Hindlimb muscle (tissue), 1 donor: ENCODE measurements around the gene ELMO1. TPM values are rescaled to one million over a fixed set of nuclear protein-coding genes. Genes with fewer than 3 reads are reported as not detected.

Experiments used
- DNase-seq: peaks from one replicate; pipeline ENCODE4 v3.0.0-alpha.2; 2013
- polyA plus RNA-seq: library from polyadenylated mRNA; unstranded; fragments of 120-200 nt; gene quantifications from one replicate; pipeline ENCODE4 v1.2.1, GENCODE V29; 2013; ENCODE audit not compliant: insufficient read length

ELMO1 gene
- polyA plus RNA-seq, 1 donor, result 28.3 TPM

DNA sequence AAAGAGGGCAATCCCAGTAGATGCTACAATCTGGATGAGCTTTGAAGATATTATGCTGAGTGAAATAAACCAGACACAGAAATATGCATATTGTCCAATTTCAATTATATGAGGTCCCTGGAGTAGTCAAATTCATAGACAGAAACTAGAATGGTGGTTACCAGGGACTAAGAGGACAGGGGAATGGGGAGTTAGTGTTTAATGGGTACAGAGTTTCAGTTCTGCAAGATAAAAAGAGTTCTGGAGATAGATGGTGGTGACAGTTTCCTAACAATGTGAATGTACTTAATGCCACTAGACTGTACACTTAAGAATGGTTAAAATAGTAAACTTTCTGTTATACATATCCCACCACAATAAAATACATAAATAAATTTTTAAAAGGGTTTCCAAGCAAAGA is 236.6 kb downstream of the ELMO1 start:
- DNase-seq, result no peak

DNA sequence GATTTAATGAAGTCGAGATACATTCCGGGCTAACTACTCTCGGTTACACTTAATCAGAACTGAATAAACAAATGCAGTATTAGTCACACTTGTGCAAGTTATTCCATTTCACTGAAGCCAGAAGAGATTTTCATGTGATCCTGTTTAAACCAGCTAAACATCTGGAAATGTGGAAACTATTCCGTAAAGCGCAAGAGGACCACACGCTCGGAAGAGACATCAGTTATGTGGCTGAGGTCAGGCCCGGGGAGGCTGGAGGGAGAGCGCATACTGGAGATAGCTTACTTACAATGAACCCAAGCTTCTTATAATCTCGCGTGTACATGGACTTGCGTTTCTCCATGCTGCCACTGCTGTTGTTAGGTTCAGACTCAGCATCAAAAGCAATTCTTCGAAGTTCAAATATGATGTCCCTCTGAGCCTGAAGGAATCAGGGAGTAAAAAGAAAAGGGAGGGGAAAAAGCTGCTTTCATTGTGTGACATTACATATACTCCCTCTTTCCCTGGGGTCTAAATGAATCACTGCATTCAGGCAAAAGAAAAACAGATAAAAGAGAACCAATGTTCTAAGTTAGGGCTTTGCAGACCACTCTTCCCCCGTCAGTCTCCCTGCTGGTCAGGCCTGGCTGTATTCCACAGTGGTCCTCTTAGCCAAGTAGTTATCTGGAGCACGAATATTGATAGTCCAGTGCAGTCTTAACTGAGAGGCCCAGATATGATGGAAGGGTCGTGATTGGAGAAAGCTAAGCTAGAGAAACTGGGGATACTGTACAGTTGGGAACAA is 237.4 kb downstream of the ELMO1 start:
- peak; percentile 87 for DNase-seq

- no peak for DNase-seq
Measured at GRCh38 chr7:37209195-37209594, 239.5 kb downstream of the ELMO1 start.

GRCh38 chr7:37208528-37208927 is 240.1 kb downstream of the ELMO1 start:
- peak; percentile 93 for DNase-seq

- DNase-seq, result no peak
Measured at GRCh38 chr7:37206192-37206591, 242.5 kb downstream of the ELMO1 start.

DNA sequence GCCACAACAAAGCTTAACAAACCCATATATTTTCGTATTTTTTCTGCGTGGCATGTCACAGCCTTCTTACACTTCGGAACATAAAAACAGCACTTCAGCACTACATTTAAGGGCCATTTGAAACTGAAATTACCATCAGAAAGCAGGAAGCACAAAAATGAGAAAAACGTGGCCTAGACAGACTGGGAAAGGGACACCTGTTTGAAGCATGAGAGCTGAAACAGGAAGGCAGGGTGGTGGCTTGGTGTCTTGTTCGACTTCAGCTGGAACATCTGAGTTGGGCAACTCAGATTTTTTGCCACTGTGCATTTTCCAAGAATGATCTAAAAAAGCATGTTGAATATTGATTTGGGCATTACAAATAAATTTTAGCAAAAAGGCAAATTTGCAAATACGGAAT is 243.2 kb downstream of the ELMO1 start:
- no peak for DNase-seq

DNA sequence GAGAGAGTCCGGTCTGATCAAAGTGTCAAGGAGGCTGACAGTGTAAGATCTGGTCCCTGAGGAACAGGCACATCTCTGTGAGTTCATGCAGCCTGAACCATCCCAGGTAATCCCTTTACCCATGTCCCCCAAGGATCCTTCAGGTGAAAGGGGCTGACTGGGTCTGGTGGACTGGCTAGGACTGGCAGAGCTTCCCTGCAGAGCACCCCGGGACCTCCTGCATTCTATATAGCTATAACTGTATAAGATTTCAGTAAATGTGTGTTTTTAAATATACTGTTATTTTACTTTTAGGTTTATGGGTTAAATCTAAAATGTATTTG is 246.8 kb downstream of the ELMO1 start:
- no peak for DNase-seq

- peak; percentile 90 for DNase-seq
Measured at GRCh38 chr7:37201003-37201875, 247.4 kb downstream of the ELMO1 start.

DNA sequence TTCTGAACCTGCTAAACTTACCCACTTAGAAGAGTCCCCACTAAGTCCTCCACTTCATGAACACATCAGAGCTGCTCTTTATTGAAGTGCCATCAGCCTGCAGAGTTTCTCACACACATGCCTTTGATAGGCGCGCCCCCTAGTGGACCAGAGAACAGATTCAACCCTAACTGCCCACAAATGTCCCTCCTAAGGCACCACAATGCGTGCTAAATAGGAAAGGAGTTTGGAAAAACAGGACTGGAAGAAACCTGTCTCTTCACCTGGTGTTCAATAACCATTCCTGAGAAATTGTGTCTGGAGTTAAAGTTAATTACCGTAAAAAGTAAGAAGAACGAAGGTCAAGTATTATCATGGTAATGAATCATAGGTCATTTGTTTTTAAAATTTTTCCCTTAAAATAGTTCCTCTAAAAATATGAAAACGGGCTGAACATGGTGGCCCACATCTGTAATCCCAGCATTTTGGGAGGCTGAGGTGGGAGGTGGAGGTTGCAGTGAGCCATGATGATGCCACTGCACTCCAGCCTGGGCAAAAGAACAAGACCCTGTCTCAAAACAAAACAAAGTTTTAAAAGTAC is 249.7 kb downstream of the ELMO1 start:
- DNase-seq, result peak; percentile 73

- no peak for DNase-seq
Measured at GRCh38 chr7:37198041-37198905, 250.4 kb downstream of the ELMO1 start.

- no peak for DNase-seq
Measured at GRCh38 chr7:37197108-37197507, 251.6 kb downstream of the ELMO1 start.

GRCh38 chr7:37196676-37197075 is 252.0 kb downstream of the ELMO1 start:
- no peak for DNase-seq

DNA sequence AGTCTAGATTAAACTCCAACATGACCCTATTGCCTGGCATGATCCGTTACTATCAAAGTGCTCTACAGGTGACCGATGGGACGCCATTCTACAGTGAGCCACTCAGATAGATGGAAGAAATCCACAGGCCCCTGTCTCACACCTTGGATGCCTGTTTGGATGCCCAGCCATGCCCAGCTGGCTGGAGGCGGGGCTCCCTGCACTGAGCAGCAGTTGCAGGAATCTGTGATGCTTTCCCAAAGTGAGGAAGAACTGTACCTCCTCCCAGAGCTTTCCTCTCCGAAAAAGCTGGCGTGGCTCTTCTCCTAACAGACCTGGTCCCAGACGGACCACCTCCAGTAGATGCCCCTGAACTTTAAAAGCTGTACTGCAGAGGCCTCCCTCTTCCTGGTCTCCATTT is 253.3 kb downstream of the ELMO1 start:
- DNase-seq, result no peak

DNA sequence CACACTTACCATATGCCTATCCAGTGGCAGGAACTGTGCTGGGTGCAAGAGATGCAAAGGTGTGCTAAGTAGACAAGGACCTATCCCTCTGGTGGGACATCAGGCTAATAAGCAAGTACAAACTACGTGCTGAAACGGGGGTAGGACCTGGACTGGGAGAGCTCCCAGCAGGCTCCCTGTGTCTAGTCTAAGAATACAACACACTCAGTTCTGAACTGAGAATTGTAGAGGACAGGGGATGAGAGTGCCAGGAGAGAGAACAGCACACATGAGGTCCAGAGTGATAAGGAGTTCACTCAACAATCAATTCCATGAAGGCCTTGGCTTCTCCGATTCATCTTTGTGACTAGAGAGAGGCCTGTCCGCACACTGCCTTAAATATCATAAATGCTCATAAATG is 253.7 kb downstream of the ELMO1 start:
- no peak for DNase-seq

GRCh38 chr7:37193775-37194135 is 254.9 kb downstream of the ELMO1 start:
- DNase-seq, result no peak

DNA sequence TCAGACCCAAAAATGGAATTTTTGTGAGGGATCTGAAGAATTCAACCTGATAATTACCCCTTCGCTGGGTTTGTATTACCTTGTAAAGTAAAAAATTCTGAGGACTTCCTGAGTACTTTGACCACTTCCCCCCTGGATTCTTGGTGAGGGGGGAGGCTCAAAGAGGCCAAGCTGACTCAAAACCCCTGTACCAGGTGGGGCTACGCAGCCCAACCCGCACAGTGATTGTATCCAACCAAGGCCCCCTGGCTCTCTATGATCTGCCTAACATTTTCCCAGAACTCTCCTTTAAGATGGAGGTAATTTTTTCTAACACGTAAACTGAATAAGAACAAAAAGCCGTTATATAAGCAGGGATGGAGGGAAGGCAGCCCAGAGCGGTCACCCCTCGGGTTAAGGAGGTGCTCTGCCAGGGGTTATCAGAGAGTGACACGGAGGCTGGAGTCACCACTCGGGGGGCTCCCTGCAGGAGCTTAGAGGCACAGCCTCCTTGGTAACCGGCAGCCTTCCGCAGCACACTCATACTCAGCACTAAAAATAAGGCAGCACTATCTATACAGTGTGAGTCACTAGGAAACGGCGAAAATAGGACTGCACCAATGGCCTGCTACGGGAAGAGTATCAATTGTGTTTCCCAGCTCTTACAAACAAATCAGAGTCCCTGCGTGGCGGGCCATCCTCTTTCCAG is 255.4 kb downstream of the ELMO1 start:
- no peak for DNase-seq

GRCh38 chr7:37191797-37192196 is 256.9 kb downstream of the ELMO1 start:
- DNase-seq, result no peak

GRCh38 chr7:37187179-37187578 is 261.5 kb downstream of the ELMO1 start:
- no peak for DNase-seq

DNA sequence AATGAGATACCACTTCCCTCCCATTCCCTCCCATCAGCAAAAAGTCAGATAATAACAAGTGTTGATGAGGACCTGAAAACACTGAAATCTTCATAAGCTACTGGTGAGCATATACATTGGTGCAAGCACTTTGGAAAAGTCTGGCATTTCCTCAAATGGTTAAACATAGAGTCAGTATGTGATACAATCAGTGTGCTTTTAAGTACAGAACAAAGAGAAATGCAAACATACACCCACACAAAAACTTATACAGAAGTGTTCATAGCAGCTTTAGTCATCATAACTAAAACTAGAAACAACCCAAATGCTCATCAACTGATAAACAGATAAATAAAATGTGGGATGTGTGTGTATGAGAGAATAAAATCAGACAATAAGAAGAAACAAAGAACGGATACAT is 261.9 kb downstream of the ELMO1 start:
- DNase-seq, result no peak

DNA sequence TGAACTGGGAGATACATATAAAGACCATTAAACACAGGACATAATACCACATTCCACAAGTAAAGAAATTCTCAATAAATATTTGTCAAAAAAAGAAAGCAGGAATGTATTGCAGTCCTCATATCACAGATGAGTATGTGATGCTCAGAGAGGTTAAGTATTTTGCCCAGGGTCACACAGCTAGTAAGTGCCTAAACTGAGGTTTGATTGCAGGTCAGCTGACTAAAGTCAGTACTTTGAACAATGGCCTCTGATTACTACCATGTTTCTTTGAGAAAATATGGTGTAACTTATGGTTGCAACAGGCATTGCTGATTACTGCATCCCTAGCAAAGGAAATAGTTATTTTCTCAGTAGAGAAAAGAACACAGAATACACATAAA is 267.1 kb downstream of the ELMO1 start:
- no peak for DNase-seq

DNA sequence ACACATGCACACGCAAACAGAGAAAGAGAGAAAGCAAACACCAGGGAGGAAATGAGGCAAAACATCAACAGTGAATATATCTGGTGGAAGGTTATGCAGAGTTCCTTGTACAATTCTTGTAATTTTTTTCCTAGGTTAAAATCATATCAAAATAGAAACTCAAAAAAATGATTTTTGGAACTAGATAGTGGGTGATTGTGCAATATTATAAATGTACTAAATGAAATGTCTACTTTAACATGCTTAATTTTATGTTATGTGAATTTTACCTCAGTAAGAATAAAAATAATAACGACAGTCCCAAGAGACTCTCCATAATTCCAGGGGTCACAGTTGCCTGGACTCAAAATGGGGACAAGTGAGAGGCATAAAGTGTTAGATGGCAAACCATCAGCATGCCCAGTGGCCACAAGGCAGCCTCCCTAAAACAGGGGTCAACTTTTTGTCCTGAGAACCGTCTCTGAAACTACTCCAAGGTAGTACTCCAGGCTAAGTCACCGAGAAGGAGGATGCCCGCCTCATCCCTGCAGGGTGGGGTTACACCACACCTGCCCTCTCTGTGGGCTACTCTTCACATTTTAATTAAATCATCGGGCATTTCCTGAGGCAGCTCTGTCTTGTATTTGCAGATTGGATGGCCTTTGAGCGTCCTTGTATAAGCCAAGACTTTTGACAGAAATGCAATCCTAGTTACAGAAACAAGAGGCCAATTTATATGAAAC is 267.7 kb downstream of the ELMO1 start:
- DNase-seq, result no peak
